ENCODE results near the gene PRKG1.

Gene PRKG1

DNA sequence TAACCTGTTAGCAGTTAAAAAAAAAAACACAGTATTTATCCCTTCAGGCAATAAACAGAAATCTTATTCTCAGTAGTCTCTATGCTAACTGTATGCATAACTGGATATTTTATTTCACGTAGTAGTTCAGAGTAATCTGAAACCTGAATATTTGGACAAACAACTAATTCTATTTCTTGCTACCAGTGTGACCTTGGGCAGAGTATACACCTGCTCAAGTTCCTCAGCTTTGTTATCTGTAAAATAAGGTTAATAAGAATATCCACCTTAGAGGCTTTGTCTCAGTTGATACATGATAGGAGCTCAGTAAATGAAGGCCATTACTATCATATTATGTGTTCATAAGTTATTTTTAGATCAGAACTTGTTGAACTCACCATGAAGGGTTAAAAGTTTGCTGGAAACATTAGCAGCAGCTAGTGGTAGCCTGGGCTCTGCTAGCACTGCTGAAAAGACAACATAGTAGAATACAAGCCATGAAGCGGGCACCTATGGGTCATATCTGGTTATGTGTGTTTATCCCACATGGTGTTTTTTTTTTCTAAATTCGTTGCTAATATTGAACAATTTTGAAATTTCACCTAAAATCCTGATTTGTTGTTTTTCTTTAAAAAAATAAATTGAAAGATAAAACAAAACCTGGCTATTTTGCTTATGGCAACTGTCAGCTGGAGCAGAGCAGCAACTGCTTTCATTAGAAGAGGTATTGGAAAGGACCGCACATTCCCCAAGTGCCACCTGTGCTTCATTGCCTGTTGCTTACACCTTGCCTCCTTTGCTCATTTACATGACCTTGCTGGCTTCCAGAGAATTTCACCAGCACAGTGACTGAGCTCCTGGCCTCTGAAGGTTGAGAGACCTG, 303.0 kb downstream of the PRKG1 start:
- Histone ChIP-seq H3K4me2 (ENCODE audit: low read length) (no peak overlapping the region), H3K27ac (ENCODE audit: low read depth, low read length) (no peak overlapping the region)
- TF ChIP-seq, protein P1, sequence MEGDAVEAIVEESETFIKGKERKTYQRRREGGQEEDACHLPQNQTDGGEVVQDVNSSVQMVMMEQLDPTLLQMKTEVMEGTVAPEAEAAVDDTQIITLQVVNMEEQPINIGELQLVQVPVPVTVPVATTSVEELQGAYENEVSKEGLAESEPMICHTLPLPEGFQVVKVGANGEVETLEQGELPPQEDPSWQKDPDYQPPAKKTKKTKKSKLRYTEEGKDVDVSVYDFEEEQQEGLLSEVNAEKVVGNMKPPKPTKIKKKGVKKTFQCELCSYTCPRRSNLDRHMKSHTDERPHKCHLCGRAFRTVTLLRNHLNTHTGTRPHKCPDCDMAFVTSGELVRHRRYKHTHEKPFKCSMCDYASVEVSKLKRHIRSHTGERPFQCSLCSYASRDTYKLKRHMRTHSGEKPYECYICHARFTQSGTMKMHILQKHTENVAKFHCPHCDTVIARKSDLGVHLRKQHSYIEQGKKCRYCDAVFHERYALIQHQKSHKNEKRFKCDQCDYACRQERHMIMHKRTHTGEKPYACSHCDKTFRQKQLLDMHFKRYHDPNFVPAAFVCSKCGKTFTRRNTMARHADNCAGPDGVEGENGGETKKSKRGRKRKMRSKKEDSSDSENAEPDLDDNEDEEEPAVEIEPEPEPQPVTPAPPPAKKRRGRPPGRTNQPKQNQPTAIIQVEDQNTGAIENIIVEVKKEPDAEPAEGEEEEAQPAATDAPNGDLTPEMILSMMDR (IDR thresholded peaks at IDR 0.05; ENCODE audit: low read depth, low read length, poor library complexity, severe bottlenecking): no peak
- TF ChIP-seq EZH2phosphoT487 (IDR thresholded peaks at IDR 0.05; ENCODE audit: borderline replicate concordance, low read length): no peak

DNA sequence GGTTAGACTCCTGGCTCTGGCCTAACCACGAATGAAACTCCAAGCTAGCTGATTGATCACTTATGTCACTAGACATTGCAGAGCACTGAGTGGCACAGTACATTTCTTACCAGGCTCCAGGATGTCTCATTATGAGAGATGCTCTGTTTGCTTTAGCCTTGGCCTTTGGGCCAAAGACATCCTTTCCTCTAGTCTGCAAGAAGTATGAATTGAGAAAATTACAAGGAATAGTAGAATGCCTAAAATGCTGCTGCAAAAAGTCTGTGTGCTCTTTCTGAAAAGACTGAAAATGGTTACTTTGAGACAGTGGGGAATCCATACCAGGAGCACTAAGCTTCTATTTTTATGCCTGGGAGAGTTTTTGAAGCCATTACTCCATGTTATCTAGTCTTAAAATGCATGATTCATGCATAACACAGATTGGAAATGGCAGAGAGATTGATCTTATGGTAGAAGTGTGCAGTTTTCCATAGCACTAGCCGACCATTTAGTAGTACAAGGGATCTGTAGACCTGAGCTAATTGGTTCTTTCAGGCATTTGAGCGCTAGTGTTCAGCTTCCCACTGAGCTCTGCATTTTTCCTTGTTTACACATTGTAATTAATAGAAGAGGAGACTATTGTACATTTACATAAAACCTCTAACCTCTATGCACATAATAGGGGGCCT, 303.8 kb downstream of the PRKG1 start:
- H3K4me3 ChIP-seq (ENCODE audit: low read length): no peak overlapping the region
- no peaks in the 10 kb centered on the region for H3F3A ChIP-seq (ENCODE audit: control insufficient read depth, insufficient read depth)
- no peaks in the 10 kb centered on the region for H3K27me3 ChIP-seq (ENCODE audit: control insufficient read depth, low read length)
- H3K36me3 ChIP-seq (ENCODE audit: control insufficient read depth, low read length): no peaks in the 10 kb centered on the region
- no peaks in the 10 kb centered on the region for H3K79me2 ChIP-seq (ENCODE audit: control insufficient read depth, low read length)
- H3K4me2 ChIP-seq (ENCODE audit: low read length): no peak overlapping the region
- TF ChIP-seq EZH2phosphoT487 (IDR thresholded peaks at IDR 0.05; ENCODE audit: borderline replicate concordance, low read length): no peak
- TF ChIP-seq, protein P1 (IDR thresholded peaks at IDR 0.05; ENCODE audit: low read depth, low read length, poor library complexity, severe bottlenecking): no peak
- H3K27ac ChIP-seq (ENCODE audit: low read depth, low read length): no peak overlapping the region
- no peaks in the 10 kb centered on the region for H3K9me3 ChIP-seq (ENCODE audit: control insufficient read depth, insufficient read depth, low read length)
- no peaks in the 10 kb centered on the region for H3K4me1 ChIP-seq (ENCODE audit: control insufficient read depth, low read length)
- H3K9me2 ChIP-seq (replicated peaks; ENCODE audit: control insufficient read depth, low read length): no peaks in the 10 kb centered on the region
- no peaks in the 10 kb centered on the region for H4K20me1 ChIP-seq (ENCODE audit: control insufficient read depth, insufficient read depth, low read depth, low read length)

More for the DNA sequence above, 303.0 kb downstream of the PRKG1 start:
- H3F3A ChIP-seq (ENCODE audit: control insufficient read depth, insufficient read depth): no peaks in the 10 kb centered on the region
- H3K27me3 ChIP-seq (ENCODE audit: control insufficient read depth, low read length): no peaks in the 10 kb centered on the region
- no peak overlapping the region for H3K4me3 ChIP-seq (ENCODE audit: low read length)
- no peaks in the 10 kb centered on the region for H3K9me3 ChIP-seq (ENCODE audit: control insufficient read depth, insufficient read depth, low read length)
- H3K9me2 ChIP-seq (replicated peaks; ENCODE audit: control insufficient read depth, low read length): no peaks in the 10 kb centered on the region
- no peaks in the 10 kb centered on the region for H3K36me3 ChIP-seq (ENCODE audit: control insufficient read depth, low read length)
- H3K79me2 ChIP-seq (ENCODE audit: control insufficient read depth, low read length): no peaks in the 10 kb centered on the region
- H3K4me1 ChIP-seq (ENCODE audit: control insufficient read depth, low read length): no peaks in the 10 kb centered on the region
- no peaks in the 10 kb centered on the region for H4K20me1 ChIP-seq (ENCODE audit: control insufficient read depth, insufficient read depth, low read depth, low read length)

DNA sequence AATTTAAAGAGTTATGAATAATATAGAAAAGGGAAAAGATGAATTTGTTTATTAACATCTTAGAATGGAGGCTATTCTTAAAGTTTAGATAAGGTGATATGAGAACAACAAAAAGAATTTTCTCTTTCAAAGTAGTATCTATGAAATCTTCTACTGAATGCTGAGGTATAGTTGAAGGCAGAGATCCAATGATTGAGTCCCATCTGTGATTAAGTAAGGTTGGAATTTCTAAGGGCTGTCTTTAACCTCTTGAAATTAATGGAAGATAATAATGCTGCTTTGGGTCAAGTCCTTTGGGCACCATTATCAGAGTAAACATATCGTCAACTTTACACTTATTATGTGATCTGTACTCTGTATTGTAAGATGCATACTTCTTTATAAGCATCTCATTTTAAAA, 307.9 kb downstream of the PRKG1 start:
- Histone ChIP-seq H3F3A (ENCODE audit: control insufficient read depth, insufficient read depth) (no peaks in the 10 kb centered on the region), H3K9me3 (ENCODE audit: control insufficient read depth, insufficient read depth, low read length) (no peaks in the 10 kb centered on the region), H3K36me3 (ENCODE audit: control insufficient read depth, low read length) (no peaks in the 10 kb centered on the region), H3K9me2 (replicated peaks; ENCODE audit: control insufficient read depth, low read length) (no peaks in the 10 kb centered on the region), H3K79me2 (ENCODE audit: control insufficient read depth, low read length) (no peaks in the 10 kb centered on the region), H3K4me1 (ENCODE audit: control insufficient read depth, low read length) (no peaks in the 10 kb centered on the region), H3K27me3 (ENCODE audit: control insufficient read depth, low read length) (no peaks in the 10 kb centered on the region), H4K20me1 (ENCODE audit: control insufficient read depth, insufficient read depth, low read depth, low read length) (no peaks in the 10 kb centered on the region), H3K4me3 (ENCODE audit: low read length) (no peak overlapping the region), H3K27ac (ENCODE audit: low read depth, low read length) (no peak overlapping the region), H3K4me2 (ENCODE audit: low read length) (no peak overlapping the region)
- TF ChIP-seq, protein P1 (IDR thresholded peaks at IDR 0.05; ENCODE audit: low read depth, low read length, poor library complexity, severe bottlenecking): no peak
- TF ChIP-seq EZH2phosphoT487 (IDR thresholded peaks at IDR 0.05; ENCODE audit: borderline replicate concordance, low read length): no peak
